Measurements from ENCODE around the gene ZDHHC24. TPM values are rescaled to one million over a fixed set of nuclear protein-coding genes. Genes with fewer than 3 reads are reported as not detected.

The ZDHHC24 gene
- total RNA-seq, 1 donor from 2014 or later = 13.5 TPM

GRCh38 chr11:66539870-66540213, 6.0 kb downstream of the ZDHHC24 start:
- TF ChIP-seq, protein P1, sequence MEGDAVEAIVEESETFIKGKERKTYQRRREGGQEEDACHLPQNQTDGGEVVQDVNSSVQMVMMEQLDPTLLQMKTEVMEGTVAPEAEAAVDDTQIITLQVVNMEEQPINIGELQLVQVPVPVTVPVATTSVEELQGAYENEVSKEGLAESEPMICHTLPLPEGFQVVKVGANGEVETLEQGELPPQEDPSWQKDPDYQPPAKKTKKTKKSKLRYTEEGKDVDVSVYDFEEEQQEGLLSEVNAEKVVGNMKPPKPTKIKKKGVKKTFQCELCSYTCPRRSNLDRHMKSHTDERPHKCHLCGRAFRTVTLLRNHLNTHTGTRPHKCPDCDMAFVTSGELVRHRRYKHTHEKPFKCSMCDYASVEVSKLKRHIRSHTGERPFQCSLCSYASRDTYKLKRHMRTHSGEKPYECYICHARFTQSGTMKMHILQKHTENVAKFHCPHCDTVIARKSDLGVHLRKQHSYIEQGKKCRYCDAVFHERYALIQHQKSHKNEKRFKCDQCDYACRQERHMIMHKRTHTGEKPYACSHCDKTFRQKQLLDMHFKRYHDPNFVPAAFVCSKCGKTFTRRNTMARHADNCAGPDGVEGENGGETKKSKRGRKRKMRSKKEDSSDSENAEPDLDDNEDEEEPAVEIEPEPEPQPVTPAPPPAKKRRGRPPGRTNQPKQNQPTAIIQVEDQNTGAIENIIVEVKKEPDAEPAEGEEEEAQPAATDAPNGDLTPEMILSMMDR (IDR thresholded peaks at IDR 0.05; ENCODE audit: insufficient read depth, low read depth, low read length) = no peak
- no peak for TF ChIP-seq EZH2 (IDR thresholded peaks at IDR 0.05; ENCODE audit: insufficient read depth, low read length)
- Histone ChIP-seq H3K79me2 (ENCODE audit: insufficient read depth, low read length) (no peaks in the 10 kb centered on the region), H3K9ac (ENCODE audit: low read length) (no peak overlapping the region), H3K36me3 (ENCODE audit: insufficient read depth, low read length) (no peaks in the 10 kb centered on the region), H3K4me2 (ENCODE audit: low read length) (no peak overlapping the region), H3K27ac (ENCODE audit: low read depth, low read length) (no peak overlapping the region), H3K27me3 (ENCODE audit: insufficient read depth, low read length) (no peaks in the 10 kb centered on the region), H4K20me1 (ENCODE audit: insufficient read depth, low read length) (peaks cover 7% of the 10 kb centered on the region), H3K4me3 (ENCODE audit: insufficient read depth, low read depth, low read length) (no peak overlapping the region), H2AFZ (ENCODE audit: low read depth, low read length) (no peak overlapping the region), H3K9me3 (ENCODE audit: insufficient read depth, low read depth, low read length) (no peaks in the 10 kb centered on the region), H3K4me1 (ENCODE audit: insufficient read depth, low read length) (peaks cover 22% of the 10 kb centered on the region)
- Mint-ChIP-seq H3K36me3 (ENCODE audit: low read depth, unreplicated experiment) (peaks cover 26% of the 10 kb centered on the region), H3K27me3 (ENCODE audit: low read depth, unreplicated experiment) (peaks cover 4% of the 10 kb centered on the region), H3K27ac (ENCODE audit: unreplicated experiment) (no peak overlapping the region), H3K4me1 (ENCODE audit: low read depth, unreplicated experiment) (peaks cover 6% of the 10 kb centered on the region), H3K9me3 (ENCODE audit: unreplicated experiment) (no peaks in the 10 kb centered on the region), H3K4me3 (ENCODE audit: unreplicated experiment) (no peak overlapping the region)
- no peak for FAIRE-seq
- no peak for DNase-seq (ENCODE audit: low read depth)

DNA sequence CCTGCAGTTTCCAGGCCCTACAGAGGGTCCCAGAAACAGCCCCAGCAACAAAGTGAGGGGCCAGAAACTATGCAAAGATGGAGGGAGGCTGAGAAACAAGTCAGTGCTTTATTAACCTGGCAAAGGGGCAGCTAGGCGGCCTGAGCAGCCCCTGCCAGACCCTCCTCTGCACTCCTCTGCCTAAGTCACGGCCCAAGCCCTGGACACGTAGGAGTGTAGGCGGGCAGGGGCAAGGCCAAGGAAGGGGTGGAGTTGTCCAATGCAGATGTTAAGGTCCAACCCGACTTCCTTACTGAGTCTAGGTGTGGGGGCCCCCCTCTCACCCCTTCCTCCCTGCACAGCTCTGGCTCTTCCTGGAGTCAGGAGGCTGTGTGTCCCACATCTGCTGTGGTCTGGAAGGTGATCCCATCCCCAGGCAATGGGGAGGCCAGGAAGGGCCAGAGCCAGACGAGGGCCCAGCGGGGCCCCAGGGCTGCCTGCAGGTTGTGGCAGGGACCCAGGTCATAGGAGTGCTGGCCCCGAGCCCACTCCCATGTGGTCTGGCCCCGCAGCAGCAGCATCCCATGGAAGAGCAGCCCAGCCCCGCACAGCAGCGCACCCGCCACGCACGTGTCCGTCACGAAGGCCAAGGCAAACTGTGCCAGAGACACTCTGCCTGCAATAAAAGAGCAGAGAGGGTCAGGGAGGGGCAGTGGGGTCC, 6.5 kb downstream of the ZDHHC24 start:
- H2AFZ ChIP-seq (ENCODE audit: low read depth, low read length) = no peak overlapping the region
- Mint-ChIP-seq H3K9me3 (ENCODE audit: unreplicated experiment) (no peaks in the 10 kb centered on the region), H3K27me3 (ENCODE audit: low read depth, unreplicated experiment) (peaks cover 4% of the 10 kb centered on the region), H3K36me3 (ENCODE audit: low read depth, unreplicated experiment) (peaks cover 26% of the 10 kb centered on the region), H3K4me3 (ENCODE audit: unreplicated experiment) (no peak overlapping the region), H3K27ac (ENCODE audit: unreplicated experiment) (no peak overlapping the region), H3K4me1 (ENCODE audit: low read depth, unreplicated experiment) (peaks cover 6% of the 10 kb centered on the region)
- H3K9me3 ChIP-seq (ENCODE audit: insufficient read depth, low read depth, low read length) = no peaks in the 10 kb centered on the region
- H3K4me2 ChIP-seq (ENCODE audit: low read length) = no peak overlapping the region
- DNase-seq (ENCODE audit: low read depth) (no peak), FAIRE-seq (no peak)
- H3K9ac ChIP-seq (ENCODE audit: low read length) = no peak overlapping the region
- H3K4me1 ChIP-seq (ENCODE audit: insufficient read depth, low read length) = peaks cover 22% of the 10 kb centered on the region
- no peaks in the 10 kb centered on the region for H3K27me3 ChIP-seq (ENCODE audit: insufficient read depth, low read length)
- H3K79me2 ChIP-seq (ENCODE audit: insufficient read depth, low read length) = no peaks in the 10 kb centered on the region
- no peak overlapping the region for H3K4me3 ChIP-seq (ENCODE audit: insufficient read depth, low read depth, low read length)
- no peaks in the 10 kb centered on the region for H3K36me3 ChIP-seq (ENCODE audit: insufficient read depth, low read length)
- TF ChIP-seq, protein P1 (IDR thresholded peaks at IDR 0.05; ENCODE audit: insufficient read depth, low read depth, low read length) = no peak
- no peak for TF ChIP-seq EZH2 (IDR thresholded peaks at IDR 0.05; ENCODE audit: insufficient read depth, low read length)
- peaks cover 7% of the 10 kb centered on the region for H4K20me1 ChIP-seq (ENCODE audit: insufficient read depth, low read length)
- H3K27ac ChIP-seq (ENCODE audit: low read depth, low read length) = no peak overlapping the region

DNA sequence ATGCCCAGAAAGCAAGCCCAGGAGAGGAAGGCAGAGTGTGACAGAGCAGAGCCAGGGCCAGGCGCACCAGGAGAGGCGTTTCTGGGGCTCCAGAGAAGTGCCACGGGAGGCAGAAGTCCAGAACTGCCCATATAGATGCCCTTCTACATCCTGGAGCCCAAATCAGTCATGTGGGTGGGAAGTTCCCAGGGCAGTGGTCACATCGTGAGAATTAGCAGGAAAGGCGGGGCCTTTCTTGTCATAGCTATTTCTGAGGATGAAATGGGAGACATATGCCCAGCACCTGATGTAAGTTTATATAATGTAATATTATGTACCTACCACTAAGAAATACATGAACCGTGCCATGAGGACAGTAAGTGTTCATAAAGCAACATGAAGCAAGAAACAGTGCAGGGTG, 13.1 kb downstream of the ZDHHC24 start:
- H3K4me3 ChIP-seq (ENCODE audit: insufficient read depth, low read depth, low read length) = no peak overlapping the region
- H2AFZ ChIP-seq (ENCODE audit: low read depth, low read length) = no peak overlapping the region
- no peaks in the 10 kb centered on the region for H4K20me1 ChIP-seq (ENCODE audit: insufficient read depth, low read length)
- Mint-ChIP-seq H3K9me3 (ENCODE audit: unreplicated experiment) (no peaks in the 10 kb centered on the region), H3K4me1 (ENCODE audit: low read depth, unreplicated experiment) (no peaks in the 10 kb centered on the region), H3K27ac (ENCODE audit: unreplicated experiment) (no peak overlapping the region), H3K36me3 (ENCODE audit: low read depth, unreplicated experiment) (peaks cover 24% of the 10 kb centered on the region), H3K4me3 (ENCODE audit: unreplicated experiment) (no peak overlapping the region), H3K27me3 (ENCODE audit: low read depth, unreplicated experiment) (no peaks in the 10 kb centered on the region)
- H3K27me3 ChIP-seq (ENCODE audit: insufficient read depth, low read length) = no peaks in the 10 kb centered on the region
- H3K79me2 ChIP-seq (ENCODE audit: insufficient read depth, low read length) = no peaks in the 10 kb centered on the region
- H3K36me3 ChIP-seq (ENCODE audit: insufficient read depth, low read length) = no peaks in the 10 kb centered on the region
- no peak overlapping the region for H3K27ac ChIP-seq (ENCODE audit: low read depth, low read length)
- FAIRE-seq (no peak), DNase-seq (ENCODE audit: low read depth) (no peak)
- TF ChIP-seq, protein P1 (IDR thresholded peaks at IDR 0.05; ENCODE audit: insufficient read depth, low read depth, low read length) = no peak
- TF ChIP-seq EZH2 (IDR thresholded peaks at IDR 0.05; ENCODE audit: insufficient read depth, low read length) = no peak
- H3K9me3 ChIP-seq (ENCODE audit: insufficient read depth, low read depth, low read length) = no peaks in the 10 kb centered on the region
- no peaks in the 10 kb centered on the region for H3K4me1 ChIP-seq (ENCODE audit: insufficient read depth, low read length)
- no peak overlapping the region for H3K9ac ChIP-seq (ENCODE audit: low read length)
- no peak overlapping the region for H3K4me2 ChIP-seq (ENCODE audit: low read length)
